ENCODE results near the gene ZNF320.
"Not testable (repeated sequence)": the region's sequence is repeated elsewhere in the genome, so short reads cannot be mapped to it uniquely, and the experiment has no call there.

The ZNF320 gene

GRCh38 chr19:52922841-52923777 lies 25.7 kb upstream of the ZNF320 start, which contains the start of gene ZNF888:
Gene ZNF888, minus strand, starts transcription at chr19:52923428. Its CDS starts 5,555 bp downstream, at chr19:52917873.
- peak; percentile 80 for DNase-seq (ENCODE audit: low read depth)

GRCh38 chr19:52917531-52917930 lies 20.1 kb upstream of the ZNF320 start:
- DNase-seq (ENCODE audit: low read depth), result no peak

- DNase-seq (ENCODE audit: low read depth), result no peak
Measured at GRCh38 chr19:52910648-52911047, 13.2 kb upstream of the ZNF320 start.

- DNase-seq (ENCODE audit: low read depth), result not testable (repeated sequence)
Measured at GRCh38 chr19:52904052-52904780, 6.8 kb upstream of the ZNF320 start.

- no peak for DNase-seq (ENCODE audit: low read depth)
Measured at GRCh38 chr19:52901842-52902241, 4.4 kb upstream of the ZNF320 start.

- DNase-seq (ENCODE audit: low read depth), result not testable (repeated sequence)
Measured at GRCh38 chr19:52898596-52898995, 1.2 kb upstream of the ZNF320 start.

- DNase-seq (ENCODE audit: low read depth), result no peak
Measured at GRCh38 chr19:52898101-52898500, 666 bp upstream of the ZNF320 start.

- DNase-seq (ENCODE audit: low read depth), result no peak
Measured at GRCh38 chr19:52896431-52897137, 851 bp downstream of the ZNF320 start.

- no peak for DNase-seq (ENCODE audit: low read depth)
Measured at GRCh38 chr19:52891336-52891735, 6.1 kb downstream of the ZNF320 start.

GRCh38 chr19:52889931-52890330 lies 7.5 kb downstream of the ZNF320 start:
- no peak for DNase-seq (ENCODE audit: low read depth)

- no peak for DNase-seq (ENCODE audit: low read depth)
Measured at GRCh38 chr19:52889076-52889475, 8.4 kb downstream of the ZNF320 start.

GRCh38 chr19:52880895-52881389 lies 16.5 kb downstream of the ZNF320 start:
- DNase-seq (ENCODE audit: low read depth), result no peak

- not testable (repeated sequence) for DNase-seq (ENCODE audit: low read depth)
Measured at GRCh38 chr19:52872996-52873395, 24.4 kb downstream of the ZNF320 start.

- no peak for DNase-seq (ENCODE audit: low read depth)
Measured at GRCh38 chr19:52871466-52871865, 26.0 kb downstream of the ZNF320 start.

- DNase-seq (ENCODE audit: low read depth), result not testable (repeated sequence)
Measured at GRCh38 chr19:52868031-52868430, 29.4 kb downstream of the ZNF320 start.

GRCh38 chr19:52857378-52858191 lies 39.9 kb downstream of the ZNF320 start, which contains the start of gene ZNF468:
Gene ZNF468, minus strand, starts transcription at chr19:52857619. Its CDS starts 3,347 bp downstream, at chr19:52854272.
- peak; percentile 59 for DNase-seq (ENCODE audit: low read depth)

GRCh38 chr19:52856540-52857377 lies 40.7 kb downstream of the ZNF320 start:
- DNase-seq (ENCODE audit: low read depth), result not testable (repeated sequence)
